Measurements from ENCODE around the gene GAK. TPM values are rescaled to one million over a fixed set of nuclear protein-coding genes. Genes with fewer than 3 reads are reported as not detected.

The GAK gene
- polyA plus RNA-seq, 1 donor (not counting 4 experiments of a cell fraction or from before 2014, with no cell fraction given): 18.4 TPM

GRCh38 chr4:957231-957580 lies 25.1 kb upstream of the GAK start:
- DNase-seq (ENCODE audit: low read depth, low spot score) (no peak), FAIRE-seq (no peak)
- Histone ChIP-seq H3K4me2 (ENCODE audit: control insufficient read depth, extremely low read depth, insufficient read depth, low read depth, low read length) (no peak overlapping the region), H3K27me3 (ENCODE audit: control insufficient read depth, extremely low read depth, insufficient read depth, low read length) (no peaks in the 10 kb centered on the region), H3K9me3 (ENCODE audit: control insufficient read depth, low read depth, low read length) (no peaks in the 10 kb centered on the region), H3K9me1 (ENCODE audit: control insufficient read depth, extremely low read depth, insufficient read depth, low read length) (peaks cover 3% of the 10 kb centered on the region), H3K4me1 (ENCODE audit: control insufficient read depth, extremely low read depth, insufficient read depth, low read length) (peaks cover 7% of the 10 kb centered on the region), H4K20me1 (ENCODE audit: control insufficient read depth, extremely low read depth, insufficient read depth, low read length) (peaks cover 6% of the 10 kb centered on the region), H3K27ac (ENCODE audit: control insufficient read depth, insufficient read depth, low read length) (no peak overlapping the region), H3K79me2 (ENCODE audit: control insufficient read depth, insufficient read depth, low read length) (no peaks in the 10 kb centered on the region), H3K9ac (ENCODE audit: control insufficient read depth, extremely low read depth, insufficient read depth, low read length) (no peak overlapping the region), H3K4me3 (ENCODE audit: control insufficient read depth in 2 of 3, extremely low read depth in 1 of 3, insufficient read depth in 2 of 3, low read depth in 1 of 3, low read length in 3 of 3) (no peak overlapping the region), H2AFZ (ENCODE audit: control insufficient read depth, low read length) (no peak overlapping the region), H3K36me3 (ENCODE audit: control insufficient read depth in 2 of 2, extremely low read depth in 1 of 2, insufficient read depth in 2 of 2, low read length in 2 of 2) (peaks cover 0 to 6% of the 10 kb centered on the region in 2 experiments)
- dilution Hi-C loops (cut with MboI; ENCODE audit: extremely low pct_ligation_motif_present, low sequenced_read_pairs): no loop called here
- TF ChIP-seq, protein P1, sequence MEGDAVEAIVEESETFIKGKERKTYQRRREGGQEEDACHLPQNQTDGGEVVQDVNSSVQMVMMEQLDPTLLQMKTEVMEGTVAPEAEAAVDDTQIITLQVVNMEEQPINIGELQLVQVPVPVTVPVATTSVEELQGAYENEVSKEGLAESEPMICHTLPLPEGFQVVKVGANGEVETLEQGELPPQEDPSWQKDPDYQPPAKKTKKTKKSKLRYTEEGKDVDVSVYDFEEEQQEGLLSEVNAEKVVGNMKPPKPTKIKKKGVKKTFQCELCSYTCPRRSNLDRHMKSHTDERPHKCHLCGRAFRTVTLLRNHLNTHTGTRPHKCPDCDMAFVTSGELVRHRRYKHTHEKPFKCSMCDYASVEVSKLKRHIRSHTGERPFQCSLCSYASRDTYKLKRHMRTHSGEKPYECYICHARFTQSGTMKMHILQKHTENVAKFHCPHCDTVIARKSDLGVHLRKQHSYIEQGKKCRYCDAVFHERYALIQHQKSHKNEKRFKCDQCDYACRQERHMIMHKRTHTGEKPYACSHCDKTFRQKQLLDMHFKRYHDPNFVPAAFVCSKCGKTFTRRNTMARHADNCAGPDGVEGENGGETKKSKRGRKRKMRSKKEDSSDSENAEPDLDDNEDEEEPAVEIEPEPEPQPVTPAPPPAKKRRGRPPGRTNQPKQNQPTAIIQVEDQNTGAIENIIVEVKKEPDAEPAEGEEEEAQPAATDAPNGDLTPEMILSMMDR (optimal IDR thresholded peaks at IDR 0.05 in 1 of 3, IDR thresholded peaks at IDR 0.05 in 1 of 3, conservative IDR thresholded peaks at IDR 0.05 in 1 of 3; ENCODE audit: extremely low read depth in 1 of 3, insufficient read depth in 2 of 3, low read length in 3 of 3): no peak
- no peak for TF ChIP-seq EZH2 (IDR thresholded peaks at IDR 0.05; ENCODE audit: low read length)

DNA sequence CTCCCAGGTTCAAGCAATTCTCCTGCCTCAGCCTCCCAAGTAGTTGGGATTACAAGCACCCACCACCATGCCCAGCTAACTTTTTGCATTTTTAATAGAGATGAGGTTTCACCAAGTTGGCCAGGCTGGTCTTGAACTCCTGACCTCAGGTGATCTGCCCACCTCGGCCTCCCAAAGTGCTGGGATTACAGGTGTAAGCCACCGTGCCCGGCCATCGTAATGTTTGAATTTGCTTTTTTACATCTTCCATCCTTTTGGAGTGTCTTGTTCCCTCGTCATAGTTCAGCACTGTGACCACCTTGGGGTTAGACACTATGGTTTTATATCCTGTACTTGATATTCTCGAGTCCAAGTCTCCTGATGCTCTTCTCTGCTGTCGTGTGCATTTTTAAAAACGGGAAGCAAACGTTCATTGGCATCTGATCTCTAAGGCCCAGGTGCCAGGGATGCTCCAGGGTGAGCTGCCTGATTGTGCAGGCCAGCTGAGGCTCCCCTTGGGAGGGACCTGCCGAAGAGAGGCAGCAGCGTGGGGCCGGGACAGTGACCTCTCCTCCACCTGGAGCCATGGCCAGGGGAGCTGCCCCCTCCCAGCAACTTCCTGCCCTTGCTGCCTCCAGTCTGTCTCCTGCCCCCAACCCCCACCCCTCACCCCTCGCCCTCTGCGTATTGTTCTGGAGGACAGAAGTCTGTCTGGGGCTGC lies 24.6 kb upstream of the GAK start:
- Histone ChIP-seq H3K4me3 (ENCODE audit: control insufficient read depth in 2 of 3, extremely low read depth in 1 of 3, insufficient read depth in 2 of 3, low read depth in 1 of 3, low read length in 3 of 3) (no peak overlapping the region), H3K27me3 (ENCODE audit: control insufficient read depth, extremely low read depth, insufficient read depth, low read length) (no peaks in the 10 kb centered on the region), H3K4me1 (ENCODE audit: control insufficient read depth, extremely low read depth, insufficient read depth, low read length) (peaks cover 1% of the 10 kb centered on the region), H3K9ac (ENCODE audit: control insufficient read depth, extremely low read depth, insufficient read depth, low read length) (no peak overlapping the region), H4K20me1 (ENCODE audit: control insufficient read depth, extremely low read depth, insufficient read depth, low read length) (peaks cover 1% of the 10 kb centered on the region), H3K36me3 (ENCODE audit: control insufficient read depth in 2 of 2, extremely low read depth in 1 of 2, insufficient read depth in 2 of 2, low read length in 2 of 2) (peaks cover 0 to 6% of the 10 kb centered on the region in 2 experiments), H3K27ac (ENCODE audit: control insufficient read depth, insufficient read depth, low read length) (no peak overlapping the region), H3K9me1 (ENCODE audit: control insufficient read depth, extremely low read depth, insufficient read depth, low read length) (no peaks in the 10 kb centered on the region), H2AFZ (ENCODE audit: control insufficient read depth, low read length) (no peak overlapping the region), H3K9me3 (ENCODE audit: control insufficient read depth, low read depth, low read length) (no peaks in the 10 kb centered on the region), H3K79me2 (ENCODE audit: control insufficient read depth, insufficient read depth, low read length) (no peaks in the 10 kb centered on the region), H3K4me2 (ENCODE audit: control insufficient read depth, extremely low read depth, insufficient read depth, low read depth, low read length) (no peak overlapping the region)
- FAIRE-seq: no peak
- DNase-seq (ENCODE audit: low read depth, low spot score): no peak
- no peak for TF ChIP-seq EZH2 (IDR thresholded peaks at IDR 0.05; ENCODE audit: low read length)
- TF ChIP-seq, protein P1 (optimal IDR thresholded peaks at IDR 0.05 in 1 of 3, IDR thresholded peaks at IDR 0.05 in 1 of 3, conservative IDR thresholded peaks at IDR 0.05 in 1 of 3; ENCODE audit: extremely low read depth in 1 of 3, insufficient read depth in 2 of 3, low read length in 3 of 3): no peak
- dilution Hi-C loops (cut with MboI; ENCODE audit: extremely low pct_ligation_motif_present, low sequenced_read_pairs): no loop called here

All from keratinocyte (primary cell).